22Rv1 (cell line): ENCODE measurements around the gene F12.
"Not testable (repeated sequence)": the region's sequence is repeated elsewhere in the genome, so short reads cannot be mapped to it uniquely, and the experiment has no call there.

Experiments
- H3K27ac ChIP-seq: fragments of 450-650 bp; 2 replicates; pipeline ENCODE4 v1.5.1; 2017
- ZFX ChIP-seq: fragments of 450-650 bp; IDR thresholded peaks from 2 replicates; pipeline ENCODE4 v1.6.1; 2017; ENCODE audit warnings: antibody characterized with exemption, borderline replicate concordance
- TF ChIP-seq, protein P1 (sequence below): fragments of 450-650 bp; IDR thresholded peaks from 2 replicates; pipeline ENCODE4 v1.5.1; 2017; ENCODE audit warnings: mild to moderate bottlenecking

Gene F12

DNA sequence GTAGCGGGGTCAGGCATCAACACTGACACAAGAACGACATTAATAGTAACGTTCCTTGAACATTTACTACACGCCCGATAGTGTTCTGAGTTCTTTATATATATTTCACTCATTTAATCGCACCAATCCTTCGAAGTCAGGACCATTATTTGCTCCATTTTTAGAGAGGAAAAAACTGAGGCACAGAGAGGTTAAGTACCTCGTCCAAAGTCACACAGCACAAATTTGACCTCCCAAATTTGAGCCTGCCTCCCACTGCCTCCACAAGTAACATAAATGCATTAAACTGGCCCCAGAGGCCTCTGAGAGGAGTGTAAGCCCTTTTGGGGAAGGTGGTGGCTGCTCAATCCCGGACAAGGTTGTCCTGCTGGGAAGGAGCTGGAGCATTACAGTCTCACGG lies 45.8 kb downstream of the F12 start:
- TF ChIP-seq ZFX: no peak
- TF ChIP-seq, protein P1, sequence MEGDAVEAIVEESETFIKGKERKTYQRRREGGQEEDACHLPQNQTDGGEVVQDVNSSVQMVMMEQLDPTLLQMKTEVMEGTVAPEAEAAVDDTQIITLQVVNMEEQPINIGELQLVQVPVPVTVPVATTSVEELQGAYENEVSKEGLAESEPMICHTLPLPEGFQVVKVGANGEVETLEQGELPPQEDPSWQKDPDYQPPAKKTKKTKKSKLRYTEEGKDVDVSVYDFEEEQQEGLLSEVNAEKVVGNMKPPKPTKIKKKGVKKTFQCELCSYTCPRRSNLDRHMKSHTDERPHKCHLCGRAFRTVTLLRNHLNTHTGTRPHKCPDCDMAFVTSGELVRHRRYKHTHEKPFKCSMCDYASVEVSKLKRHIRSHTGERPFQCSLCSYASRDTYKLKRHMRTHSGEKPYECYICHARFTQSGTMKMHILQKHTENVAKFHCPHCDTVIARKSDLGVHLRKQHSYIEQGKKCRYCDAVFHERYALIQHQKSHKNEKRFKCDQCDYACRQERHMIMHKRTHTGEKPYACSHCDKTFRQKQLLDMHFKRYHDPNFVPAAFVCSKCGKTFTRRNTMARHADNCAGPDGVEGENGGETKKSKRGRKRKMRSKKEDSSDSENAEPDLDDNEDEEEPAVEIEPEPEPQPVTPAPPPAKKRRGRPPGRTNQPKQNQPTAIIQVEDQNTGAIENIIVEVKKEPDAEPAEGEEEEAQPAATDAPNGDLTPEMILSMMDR: no peak
- H3K27ac ChIP-seq: no peak overlapping the region

GRCh38 chr5:177362610-177363507 lies 46.5 kb downstream of the F12 start:
- TF ChIP-seq, protein P1: peak; percentile 13; the same call in 1 of the 2 replicates
- no peak for TF ChIP-seq ZFX
- H3K27ac ChIP-seq: no peak overlapping the region

DNA sequence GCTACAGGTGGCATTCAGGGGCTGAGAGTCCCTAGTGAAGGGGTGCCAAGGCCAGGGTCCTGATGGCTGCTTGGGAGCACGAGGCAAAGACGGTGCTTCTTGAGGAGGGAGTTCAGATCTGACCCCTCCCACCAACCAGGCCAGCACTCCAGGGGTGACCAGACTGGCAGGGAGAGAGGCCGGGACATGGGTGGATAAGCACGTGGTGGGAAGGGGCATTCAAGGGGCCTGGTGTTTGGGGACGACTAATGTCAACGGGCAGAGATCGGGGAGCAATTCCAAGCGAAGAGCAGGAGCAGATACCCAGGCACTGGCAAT lies 47.1 kb downstream of the F12 start:
- TF ChIP-seq ZFX: no peak
- TF ChIP-seq, protein P1: no peak
- no peak overlapping the region for H3K27ac ChIP-seq

DNA sequence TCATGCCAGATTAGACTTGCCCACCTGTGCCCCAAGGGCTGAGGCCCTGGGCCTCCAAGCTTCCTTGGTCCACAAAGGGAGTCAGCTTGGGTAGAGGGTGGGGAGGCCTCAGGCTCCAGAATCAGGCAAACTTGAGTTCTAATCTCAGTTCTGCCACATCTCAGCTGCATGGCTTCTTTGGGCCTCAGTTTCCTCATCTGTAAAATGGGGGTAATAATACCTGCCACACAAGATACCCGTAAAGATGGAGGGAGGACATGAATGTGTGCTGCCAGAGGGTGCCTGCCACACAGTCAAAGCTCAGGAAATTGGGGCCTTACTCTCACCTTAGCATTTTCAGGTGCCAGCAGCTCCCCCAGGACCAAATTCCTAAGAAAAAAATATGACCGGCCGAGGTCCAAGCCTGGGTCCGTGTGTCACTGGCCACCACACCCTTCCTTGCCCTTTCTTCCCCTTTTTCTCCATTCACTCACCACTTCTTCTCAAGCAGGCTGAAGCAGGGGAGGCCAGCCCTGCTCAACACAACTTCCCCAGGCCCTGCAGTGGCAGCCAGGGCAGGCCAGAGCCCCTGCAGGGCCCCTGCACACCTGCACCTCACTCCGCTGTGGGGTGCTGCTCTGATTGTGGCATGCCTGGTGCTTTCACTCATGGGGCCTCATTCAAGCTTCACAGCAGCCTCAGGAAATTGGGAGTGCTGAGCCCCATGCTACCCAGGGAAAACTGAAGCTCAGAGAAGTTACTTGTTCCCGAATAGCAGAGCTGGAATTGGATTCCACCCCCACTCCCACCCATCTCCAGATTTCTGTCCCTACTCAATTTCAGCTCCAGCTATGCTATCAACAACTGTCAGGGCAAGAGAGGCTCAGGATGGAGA lies 47.7 kb downstream of the F12 start:
- no peak overlapping the region for H3K27ac ChIP-seq
- TF ChIP-seq, protein P1: no peak
- TF ChIP-seq ZFX: no peak

- not testable (repeated sequence) for H3K27ac ChIP-seq
These were observed 48.6 kb downstream of the F12 start for GRCh38 chr5:177360740-177361139.

- no peak for TF ChIP-seq ZFX
- TF ChIP-seq, protein P1: no peak
- H3K27ac ChIP-seq: no peak overlapping the region
These were observed 49.5 kb downstream of the F12 start for GRCh38 chr5:177359860-177360259.

DNA sequence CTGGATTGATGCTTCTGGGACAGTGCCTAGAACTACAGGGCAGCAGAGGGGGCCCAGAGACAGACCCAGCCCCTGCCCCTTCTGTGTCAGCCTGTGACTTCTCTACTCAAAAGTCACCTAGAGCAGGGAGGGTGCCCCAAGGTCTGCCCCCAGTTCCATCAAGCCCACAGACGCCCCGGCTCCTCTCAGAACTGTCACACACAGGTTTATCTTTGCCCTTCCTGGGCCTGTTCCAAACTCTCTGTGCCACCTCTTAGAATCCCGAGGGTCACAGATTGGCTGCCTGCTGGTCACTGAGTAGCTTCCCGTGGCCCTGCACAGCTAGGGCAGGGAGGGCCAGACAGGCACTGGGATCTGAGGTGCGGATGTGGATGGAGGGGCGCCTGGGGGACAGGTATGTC lies 49.9 kb downstream of the F12 start:
- TF ChIP-seq, protein P1: no peak
- no peak for TF ChIP-seq ZFX
- H3K27ac ChIP-seq: no peak overlapping the region
